Suprapubic skin (tissue), 4 donors: ENCODE results near the gene RAP1GAP.

Experiments used
- CTCF ChIP-seq, 2 donors: fragments of 200-600 bp in 1 of 2; fragments of 450-650 bp in 1 of 2; sonication (generic) in 1 of 2; IDR thresholded peaks; one replicate each; pipeline ENCODE4 v1.5.1; 2016 to 2019; ENCODE audit warnings: antibody characterized with exemption in 2 of 2, mild to moderate bottlenecking in 1 of 2, moderate library complexity in 1 of 2
- EP300 ChIP-seq: sonication (generic); formaldehyde crosslinking; IDR thresholded peaks from one replicate; pipeline ENCODE4 v1.6.1; 2017; ENCODE audit warnings: antibody characterized with exemption
- POLR2AphosphoS5 ChIP-seq, 3 donors: sonication (generic); formaldehyde crosslinking; IDR thresholded peaks; one replicate each; pipeline ENCODE4 v1.6.1; 2017; ENCODE audit warnings: antibody characterized with exemption in 3 of 3

- TF ChIP-seq CTCF (IDR thresholded peaks at IDR 0.05): no peak
- no peak for TF ChIP-seq EP300
- TF ChIP-seq POLR2AphosphoS5 (IDR thresholded peaks at IDR 0.05): no peak
Observed at GRCh38 chr1:21562896-21563295, 106.3 kb downstream of the RAP1GAP start.
